Measurements from ENCODE around the gene RNF34.

Gene RNF34

DNA sequence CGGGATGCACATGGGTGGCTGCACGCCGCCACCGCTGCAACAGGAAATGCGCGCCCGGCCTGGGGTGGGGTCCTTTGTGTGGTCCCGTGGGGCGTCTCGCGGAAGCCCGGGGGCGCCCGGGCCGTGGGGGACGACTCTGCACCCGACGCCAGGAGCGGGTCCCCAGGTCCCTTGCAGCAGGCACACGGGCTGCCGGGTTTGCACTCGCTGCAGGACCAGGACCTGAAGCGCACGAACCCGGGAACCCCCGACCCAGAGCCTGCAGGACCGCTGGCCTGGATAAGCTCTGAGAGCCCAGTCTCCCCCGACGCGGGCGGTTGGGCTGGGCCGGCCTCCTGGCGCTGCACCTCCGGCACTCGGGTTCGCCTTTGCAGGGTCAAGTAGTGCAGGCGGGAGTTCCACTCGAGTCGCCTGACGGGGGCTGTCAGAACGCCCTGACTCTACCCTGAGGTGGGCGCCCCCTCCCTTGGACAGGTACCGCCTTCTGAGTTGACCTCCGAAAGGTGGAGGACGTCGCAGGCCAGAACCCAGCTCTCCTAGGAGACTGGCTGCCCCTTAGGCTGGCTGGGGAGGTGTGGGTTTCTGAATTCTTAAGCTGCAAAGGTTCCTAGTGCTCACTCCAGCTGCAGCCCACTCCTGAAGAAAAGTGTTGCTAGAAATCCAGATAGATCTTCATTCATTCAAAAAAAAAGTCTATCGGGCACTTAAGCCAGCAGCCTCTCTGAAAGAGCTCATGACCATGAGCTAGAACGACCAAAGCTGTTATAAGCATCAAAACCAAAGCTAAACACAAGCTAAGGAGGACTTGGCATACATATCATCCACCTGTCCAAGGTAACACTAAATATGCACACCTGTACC lies 68.0 kb downstream of the RNF34 start:
- no peak for DNase-seq (ENCODE audit: low read depth)

GRCh38 chr12:121468499-121468801 lies 68.5 kb downstream of the RNF34 start:
- DNase-seq (ENCODE audit: low read depth) = no peak

- DNase-seq (ENCODE audit: low read depth) = no peak
Observed at GRCh38 chr12:121470751-121471150, 70.8 kb downstream of the RNF34 start.

- no peak for DNase-seq (ENCODE audit: low read depth)
Observed at GRCh38 chr12:121472150-121472905, 72.4 kb downstream of the RNF34 start.

Measured in GM04503 (cell line).